Heart left ventricle (tissue), 13 donors: Measurements from ENCODE around the gene ASAP3.

Experiments
- CTCF ChIP-seq, 12 donors: fragments of 200-600 bp; sonication (generic) in 4 of 12; IDR thresholded peaks; one replicate each; pipeline versions ENCODE4 v1.5.0 to v1.8.0; 2018 to 2022; ENCODE audit warnings: antibody characterized with exemption in 12 of 12, mild to moderate bottlenecking in 5 of 12
- POLR2A ChIP-seq, 2 donors: fragments of 450-650 bp; IDR thresholded peaks; one replicate each; pipeline ENCODE4 v1.6.1; 2017; ENCODE audit warnings: antibody characterized with exemption in 2 of 2, mild to moderate bottlenecking in 2 of 2, moderate library complexity in 2 of 2
- donor health status: ischemic (EF 13 %, LVEDD 7.1; RV severe dilation, severe dysfunction).
- donor health status: DM: no; HTN: yes; CAD: no.
- donor health status: DM: no; HTN: no; CAD: no.
- donor health status: ischemic (EF 25% LVEDD 6.9; RV normal size, moderate dysfunction).
- donor health status: ischemic (EF 25% LVEDD 5.7; RV mildly dilated, moderate dysfunction).
- donor health status: ischemic (EF 35%, LVEDD 5.7; RV mildly dilated, moderate dysfunction).
- donor health status: nonischemic (EF 11% LVEDD 7.7; RV severe dilation, severe dysfunction).
- donor health status: DM: yes; HTN: yes; CAD: no.
- donor health status: PGD.
- donor health status: ischemic (EF 29% LVEDD 5.4; RV normal size, mild dysfunction).
- donor health status: nonischemic (EF 23%, LVEDD 6.1; RV moderate dilation, normal function).

GRCh38 chr1:23438545-23438944 lies 45.4 kb downstream of the ASAP3 start:
- no peak for TF ChIP-seq CTCF (IDR thresholded peaks at IDR 0.05)
- no peak for TF ChIP-seq POLR2A (IDR thresholded peaks at IDR 0.05)
